Neural progenitor cell (in vitro differentiated cells): ENCODE measurements around the gene CAMKK1. TPM values are rescaled to one million over a fixed set of nuclear protein-coding genes. Genes with fewer than 3 reads are reported as not detected.
"Not testable (repeated sequence)": the region's sequence is repeated elsewhere in the genome, so short reads cannot be mapped to it uniquely, and the experiment has no call there.

Experiments
- DNase-seq: peaks from one replicate; pipeline ENCODE4 v3.0.0-alpha.2; 2016; ENCODE audit warnings: low spot score
- H2AFZ ChIP-seq: fragments of 200-600 bp; sonication (generic); replicated peaks from 2 replicates; pipeline ENCODE4 v1.6.1; 2016; ENCODE audit warnings: antibody characterized with exemption
- H3F3A ChIP-seq: fragments of 200-600 bp; sonication (generic); 2 replicates; pipeline ENCODE4 v1.6.1; 2016; ENCODE audit warnings: antibody characterized with exemption, low read depth
- H3K27ac ChIP-seq: fragments of 200-600 bp; sonication (generic); 2 replicates; pipeline ENCODE4 v1.5.1; 2016; ENCODE audit warnings: mild to moderate bottlenecking
- H3K27me3 ChIP-seq: fragments of 200-600 bp; sonication (generic); 2 replicates; pipeline ENCODE4 v1.6.1; 2016; ENCODE audit warnings: mild to moderate bottlenecking, moderate library complexity
- H3K36me3 ChIP-seq: fragments of 200-600 bp; sonication (generic); 2 replicates; pipeline ENCODE4 v1.5.1; 2016
- H3K4me1 ChIP-seq: fragments of 200-600 bp; sonication (generic); 2 replicates; pipeline ENCODE4 v1.6.1; 2016; ENCODE audit warnings: mixed run types
- H3K4me2 ChIP-seq: fragments of 200-600 bp; sonication (generic); 2 replicates; pipeline ENCODE4 v1.6.1; 2016
- H3K4me3 ChIP-seq: fragments of 200-600 bp; sonication (generic); 2 replicates; pipeline ENCODE4 v1.5.1; 2016
- H3K79me2 ChIP-seq: fragments of 200-600 bp; sonication (generic); 2 replicates; pipeline ENCODE4 v1.6.1; 2016; ENCODE audit warnings: low read depth
- H3K9ac ChIP-seq: fragments of 200-600 bp; sonication (generic); 2 replicates; pipeline ENCODE4 v1.6.1; 2016
- H3K9me3 ChIP-seq: fragments of 200-600 bp; sonication (generic); 2 replicates; pipeline ENCODE4 v1.5.1; 2016; ENCODE audit warnings: low read depth
- H4K20me1 ChIP-seq: fragments of 200-600 bp; sonication (generic); 2 replicates; pipeline ENCODE4 v1.6.1; 2016; ENCODE audit warnings: low read depth
- H3K27ac Mint-ChIP-seq: 3 replicates; pipeline ENCODE4 v1.8.0; 2021; ENCODE audit warnings: mixed read lengths
- H3K27me3 Mint-ChIP-seq: 2 replicates; pipeline ENCODE4 v1.8.0; 2022; ENCODE audit warnings: low read depth, mild to moderate bottlenecking, inconsistent platforms, moderate library complexity, mixed read lengths; ENCODE audit not compliant: insufficient read depth
- H3K36me3 Mint-ChIP-seq: 3 replicates; pipeline ENCODE4 v1.8.0; 2021; ENCODE audit warnings: mixed read lengths
- H3K4me1 Mint-ChIP-seq: 3 replicates; pipeline ENCODE4 v1.8.0; 2021; ENCODE audit warnings: mixed read lengths
- H3K4me3 Mint-ChIP-seq: 3 replicates; pipeline ENCODE4 v1.8.0; 2021; ENCODE audit warnings: mild to moderate bottlenecking, moderate library complexity, mixed read lengths
- H3K9me3 Mint-ChIP-seq: 3 replicates; pipeline ENCODE4 v1.8.0; 2020; ENCODE audit warnings: mixed read lengths
- CTCF ChIP-seq: fragments of 200-600 bp; sonication (generic); IDR thresholded peaks from 2 replicates; pipeline ENCODE4 v1.5.1; 2017; ENCODE audit warnings: antibody characterized with exemption, mild to moderate bottlenecking
- EZH2 ChIP-seq: fragments of 200-600 bp; sonication (generic); IDR thresholded peaks from 2 replicates; pipeline ENCODE4 v1.6.1; 2017; ENCODE audit warnings: antibody characterized with exemption, mild to moderate bottlenecking, moderate library complexity
- EZH2phosphoT487 ChIP-seq: fragments of 200-600 bp; sonication (generic); IDR thresholded peaks from 2 replicates; pipeline ENCODE4 v1.6.1; 2017; ENCODE audit warnings: antibody characterized with exemption
- total RNA-seq: library from RNA; depleted of rRNA; stranded (reverse); fragments of >200 nt; gene quantifications from 2 replicates; pipeline ENCODE4 v1.2.3, GENCODE V29; 2015; ENCODE audit warnings: low replicate concordance

Gene CAMKK1
- total RNA-seq, 1 donor from 2014 or later: 2.9 TPM

- no peak overlapping the region for H3K4me3 ChIP-seq
These were observed 46.3 kb downstream of the CAMKK1 start for GRCh38 chr17:3846437-3847164.

GRCh38 chr17:3845621-3846436 lies 47.0 kb downstream of the CAMKK1 start, which contains the start of gene NCBP3:
TSS of gene NCBP3 (minus strand) at chr17:3846246. CDS start at chr17:3846223, 23 bp downstream.
- Histone ChIP-seq H3K9me3 (no peaks in the 10 kb centered on the region), H3K27me3 (no peaks in the 10 kb centered on the region), H2AFZ (peak within 1 kb of the TSS; percentile 97), H3K79me2 (peaks cover 51% of the 10 kb centered on the region), H3K27ac (peak within 1 kb of the TSS; percentile 83), H3K4me3 (peak within 1 kb of the TSS; percentile 94), H3F3A (no peaks in the 10 kb centered on the region), H3K4me2 (peak within 1 kb of the TSS; percentile 84), H4K20me1 (peaks cover 31% of the 10 kb centered on the region), H3K9ac (peak within 1 kb of the TSS; percentile 97), H3K4me1 (peaks cover 12% of the 10 kb centered on the region), H3K36me3 (no peaks in the 10 kb centered on the region)
- H3K27ac Mint-ChIP-seq: peak within 1 kb of the TSS; percentile 95
- H3K4me1 Mint-ChIP-seq: peaks cover 17% of the 10 kb centered on the region
- peaks cover 10% of the 10 kb centered on the region for H3K36me3 Mint-ChIP-seq
- peaks cover 8% of the 10 kb centered on the region for H3K27me3 Mint-ChIP-seq
- TF ChIP-seq CTCF (peak; percentile 94), EZH2phosphoT487 (no peak), EZH2 (no peak)
- peak within 1 kb of the TSS; percentile 98 for H3K4me3 Mint-ChIP-seq
- peaks cover 2% of the 10 kb centered on the region for H3K9me3 Mint-ChIP-seq
- DNase-seq: peak; percentile 98

More at GRCh38 chr17:3846437-3847164, 46.3 kb downstream of the CAMKK1 start:
- H3K27ac ChIP-seq: no peak overlapping the region
- peaks cover 29% of the 10 kb centered on the region for H4K20me1 ChIP-seq
- peak overlapping the region; percentile 28 for H2AFZ ChIP-seq
- H3K4me3 Mint-ChIP-seq: peak overlapping the region; percentile 98
- H3F3A ChIP-seq: no peaks in the 10 kb centered on the region
- H3K9me3 ChIP-seq: no peaks in the 10 kb centered on the region
- H3K9ac ChIP-seq: no peak overlapping the region
- H3K79me2 ChIP-seq: peaks cover 44% of the 10 kb centered on the region
- no peaks in the 10 kb centered on the region for H3K36me3 ChIP-seq
- no peak for DNase-seq
- peak overlapping the region; percentile 58 for H3K27ac Mint-ChIP-seq
- peaks cover 2% of the 10 kb centered on the region for H3K9me3 Mint-ChIP-seq
- H3K4me1 ChIP-seq: peaks cover 12% of the 10 kb centered on the region
- H3K36me3 Mint-ChIP-seq: peaks cover 6% of the 10 kb centered on the region
- no peak for TF ChIP-seq EZH2phosphoT487
- no peak for TF ChIP-seq CTCF
- TF ChIP-seq EZH2: no peak
- peak overlapping the region; percentile 42 for H3K4me2 ChIP-seq
- H3K4me1 Mint-ChIP-seq: peaks cover 17% of the 10 kb centered on the region
- H3K27me3 ChIP-seq: no peaks in the 10 kb centered on the region
- peaks cover 8% of the 10 kb centered on the region for H3K27me3 Mint-ChIP-seq

GRCh38 chr17:3845291-3845620 lies 47.6 kb downstream of the CAMKK1 start:
- Mint-ChIP-seq H3K36me3 (peaks cover 10% of the 10 kb centered on the region), H3K27ac (peak overlapping the region; percentile 95), H3K9me3 (no peaks in the 10 kb centered on the region), H3K4me3 (peak overlapping the region; percentile 98), H3K4me1 (peaks cover 17% of the 10 kb centered on the region), H3K27me3 (peaks cover 5% of the 10 kb centered on the region)
- DNase-seq: no peak
- H3K9me3 ChIP-seq: no peaks in the 10 kb centered on the region
- no peaks in the 10 kb centered on the region for H3K27me3 ChIP-seq
- peak overlapping the region; percentile 94 for H3K4me3 ChIP-seq
- H3K27ac ChIP-seq: no peak overlapping the region
- H2AFZ ChIP-seq: peak overlapping the region; percentile 97
- H3K36me3 ChIP-seq: no peaks in the 10 kb centered on the region
- H3F3A ChIP-seq: no peaks in the 10 kb centered on the region
- peaks cover 12% of the 10 kb centered on the region for H3K4me1 ChIP-seq
- no peak for TF ChIP-seq CTCF
- no peak for TF ChIP-seq EZH2
- TF ChIP-seq EZH2phosphoT487: no peak
- peaks cover 57% of the 10 kb centered on the region for H3K79me2 ChIP-seq
- H4K20me1 ChIP-seq: peaks cover 37% of the 10 kb centered on the region
- H3K9ac ChIP-seq: peak overlapping the region; percentile 97
- peak overlapping the region; percentile 84 for H3K4me2 ChIP-seq

- not testable (repeated sequence) for H3K9ac ChIP-seq, H3K9me3 ChIP-seq, H3K36me3 ChIP-seq, H3K9me3 Mint-ChIP-seq, H3K27me3 Mint-ChIP-seq, H3K27me3 ChIP-seq, H3F3A ChIP-seq, DNase-seq, H3K27ac Mint-ChIP-seq, H2AFZ ChIP-seq, H3K27ac ChIP-seq
- peak overlapping the region; percentile 84 for H3K4me2 ChIP-seq
- peaks cover 17% of the 10 kb centered on the region for H3K4me1 Mint-ChIP-seq
- H3K4me1 ChIP-seq: peaks cover 12% of the 10 kb centered on the region
- H3K4me3 ChIP-seq: peak overlapping the region; percentile 94
- H3K79me2 ChIP-seq: peaks cover 64% of the 10 kb centered on the region
- H3K36me3 Mint-ChIP-seq: peaks cover 15% of the 10 kb centered on the region
- peak overlapping the region; percentile 98 for H3K4me3 Mint-ChIP-seq
- H4K20me1 ChIP-seq: peaks cover 43% of the 10 kb centered on the region
These were observed 48.3 kb downstream of the CAMKK1 start for GRCh38 chr17:3844556-3844955.
